ENCODE results near the gene RADIL.
"Not testable (repeated sequence)": the region's sequence is repeated elsewhere in the genome, so short reads cannot be mapped to it uniquely, and the experiment has no call there.

Gene RADIL

DNA sequence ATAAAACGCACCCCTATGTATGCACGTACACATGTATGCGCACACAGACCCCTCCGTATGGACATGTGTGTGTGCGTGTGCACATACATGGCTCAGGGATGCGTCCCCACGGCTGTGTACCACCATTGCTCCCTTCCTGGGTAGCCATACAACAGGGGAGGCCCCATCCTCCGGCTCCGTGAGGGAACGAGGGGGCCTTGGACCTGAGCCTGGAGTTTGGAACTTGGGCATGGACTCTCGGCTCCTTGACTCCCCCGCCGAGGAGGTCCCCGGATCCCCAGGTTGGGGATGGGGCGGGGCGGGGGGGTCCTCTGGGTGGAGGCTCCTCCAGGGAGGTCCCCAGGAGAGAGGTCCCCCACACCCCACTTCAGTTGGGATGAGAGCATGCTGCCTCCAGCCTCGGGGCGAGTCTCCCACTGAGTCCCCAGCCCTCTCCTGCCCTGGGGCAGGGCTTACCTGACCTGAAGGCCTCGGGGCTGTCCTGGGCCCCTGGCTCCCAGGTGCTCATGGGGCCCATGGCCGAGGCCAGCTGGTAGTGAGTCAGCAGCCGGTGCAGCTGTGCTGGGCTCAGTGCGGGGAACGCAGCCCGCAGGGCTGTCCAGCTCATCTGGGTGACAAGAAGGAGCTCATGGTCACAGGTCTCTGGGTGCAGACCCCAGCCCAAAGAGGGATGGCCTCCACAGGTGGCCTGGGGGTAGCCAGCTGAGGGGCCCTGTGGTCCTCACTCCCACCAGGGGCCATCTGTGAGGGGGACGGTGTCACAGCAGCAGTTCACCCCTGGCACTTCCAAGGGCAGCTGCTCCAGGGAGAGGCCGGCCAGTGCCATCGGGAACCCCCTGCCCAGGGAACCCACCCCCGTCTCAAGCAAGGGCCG lies 78.2 kb downstream of the RADIL start:
- no peak for TF ChIP-seq ZFX (IDR thresholded peaks at IDR 0.05; ENCODE audit: borderline replicate concordance)
- TF ChIP-seq, protein P1, sequence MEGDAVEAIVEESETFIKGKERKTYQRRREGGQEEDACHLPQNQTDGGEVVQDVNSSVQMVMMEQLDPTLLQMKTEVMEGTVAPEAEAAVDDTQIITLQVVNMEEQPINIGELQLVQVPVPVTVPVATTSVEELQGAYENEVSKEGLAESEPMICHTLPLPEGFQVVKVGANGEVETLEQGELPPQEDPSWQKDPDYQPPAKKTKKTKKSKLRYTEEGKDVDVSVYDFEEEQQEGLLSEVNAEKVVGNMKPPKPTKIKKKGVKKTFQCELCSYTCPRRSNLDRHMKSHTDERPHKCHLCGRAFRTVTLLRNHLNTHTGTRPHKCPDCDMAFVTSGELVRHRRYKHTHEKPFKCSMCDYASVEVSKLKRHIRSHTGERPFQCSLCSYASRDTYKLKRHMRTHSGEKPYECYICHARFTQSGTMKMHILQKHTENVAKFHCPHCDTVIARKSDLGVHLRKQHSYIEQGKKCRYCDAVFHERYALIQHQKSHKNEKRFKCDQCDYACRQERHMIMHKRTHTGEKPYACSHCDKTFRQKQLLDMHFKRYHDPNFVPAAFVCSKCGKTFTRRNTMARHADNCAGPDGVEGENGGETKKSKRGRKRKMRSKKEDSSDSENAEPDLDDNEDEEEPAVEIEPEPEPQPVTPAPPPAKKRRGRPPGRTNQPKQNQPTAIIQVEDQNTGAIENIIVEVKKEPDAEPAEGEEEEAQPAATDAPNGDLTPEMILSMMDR (IDR thresholded peaks at IDR 0.05) = no peak
- no peak overlapping the region for H3K27ac ChIP-seq

- no peak overlapping the region for H3K27ac ChIP-seq
- TF ChIP-seq ZFX (IDR thresholded peaks at IDR 0.05; ENCODE audit: borderline replicate concordance) = no peak
- TF ChIP-seq, protein P1 (IDR thresholded peaks at IDR 0.05) = no peak
These were observed 79.9 kb downstream of the RADIL start for GRCh38 chr7:4803397-4804241.

DNA sequence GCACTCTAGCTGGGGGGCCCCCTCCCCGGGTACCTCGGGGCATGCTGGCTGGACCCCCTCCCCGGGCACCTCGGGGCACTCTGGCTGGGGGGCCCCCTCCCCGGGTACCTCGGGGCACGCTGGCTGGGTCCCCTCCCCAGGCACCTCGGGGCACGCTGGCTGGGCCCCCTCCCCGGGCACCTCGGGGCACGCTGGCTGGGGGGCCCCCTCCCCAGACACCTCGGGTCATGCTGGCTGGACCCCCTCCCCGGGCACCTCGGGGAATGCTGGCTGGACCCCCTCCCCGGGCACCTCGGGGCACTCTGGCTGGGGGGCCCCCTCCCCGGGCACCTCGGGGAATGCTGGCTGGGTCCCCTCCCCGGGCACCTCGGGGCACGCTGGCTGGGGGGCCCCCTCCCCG lies 80.9 kb downstream of the RADIL start:
- H3K27ac ChIP-seq = not testable (repeated sequence)

DNA sequence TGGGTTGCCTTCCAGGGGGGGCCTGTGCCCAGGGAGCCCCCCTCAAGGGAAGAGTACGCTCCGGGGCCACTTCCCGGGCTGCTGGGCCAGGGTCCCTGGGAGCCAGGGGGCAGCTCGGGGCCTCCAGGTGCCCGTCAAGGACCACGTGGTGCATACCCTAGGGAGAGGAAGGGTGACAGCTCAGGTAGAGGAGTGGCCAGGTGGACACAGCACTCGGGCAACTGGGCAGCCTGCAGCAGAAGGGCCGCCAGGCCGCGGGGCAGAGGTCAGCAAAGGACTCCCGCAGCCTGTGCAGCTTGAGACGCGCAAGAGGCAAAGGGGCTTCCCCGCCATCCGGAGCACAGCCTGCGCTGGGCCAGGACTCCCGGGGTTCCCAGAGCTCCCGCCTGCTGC lies 81.7 kb downstream of the RADIL start:
- H3K27ac ChIP-seq = no peak overlapping the region

DNA sequence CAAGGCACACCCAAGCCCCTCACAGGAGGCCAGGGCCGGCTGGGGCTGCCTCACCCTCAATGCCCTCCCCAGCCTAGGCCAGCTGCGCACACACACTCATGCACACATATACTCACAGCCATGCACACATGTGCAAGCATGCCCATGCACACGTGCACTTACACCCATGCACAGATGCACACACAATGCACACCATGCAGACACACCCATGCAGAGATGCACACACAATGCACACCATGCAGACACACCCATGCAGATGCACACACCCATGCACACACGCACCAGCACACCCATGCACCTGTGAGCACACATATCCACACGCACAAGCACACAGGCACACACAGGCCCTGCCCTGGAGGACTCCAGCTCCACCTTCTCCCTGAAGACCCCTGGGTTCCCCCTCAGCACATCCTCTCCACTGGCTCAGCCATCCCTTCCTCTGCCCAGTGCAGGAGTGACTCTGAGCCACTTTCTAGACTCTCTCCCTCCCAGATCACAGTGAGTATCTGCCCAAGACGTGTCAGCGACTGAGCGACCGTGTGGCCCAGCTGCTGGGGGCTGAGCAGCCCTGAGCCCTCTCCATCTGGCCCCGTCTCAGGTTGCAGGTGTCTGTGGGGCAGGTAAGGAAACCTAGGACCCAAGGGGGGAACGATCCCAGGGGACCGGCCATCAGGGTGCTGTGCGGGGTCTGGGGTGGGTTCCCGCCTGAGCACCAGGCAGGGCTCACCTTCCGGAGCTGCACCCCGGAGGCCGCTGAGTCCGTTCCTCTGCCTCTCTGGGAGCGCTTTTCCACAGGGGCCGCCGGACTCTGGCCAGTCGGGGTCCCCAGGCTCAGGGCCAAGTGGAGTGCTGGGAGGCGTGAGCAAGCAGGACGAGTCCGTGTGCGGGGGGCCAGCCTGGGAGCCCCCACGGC lies 82.3 kb downstream of the RADIL start:
- no peak overlapping the region for H3K27ac ChIP-seq
- TF ChIP-seq ZFX (IDR thresholded peaks at IDR 0.05; ENCODE audit: borderline replicate concordance) = no peak
- TF ChIP-seq, protein P1 (IDR thresholded peaks at IDR 0.05) = no peak

More for the DNA sequence above, 81.7 kb downstream of the RADIL start:
- no peak for TF ChIP-seq ZFX (IDR thresholded peaks at IDR 0.05; ENCODE audit: borderline replicate concordance)
- TF ChIP-seq, protein P1 (IDR thresholded peaks at IDR 0.05) = no peak

DNA sequence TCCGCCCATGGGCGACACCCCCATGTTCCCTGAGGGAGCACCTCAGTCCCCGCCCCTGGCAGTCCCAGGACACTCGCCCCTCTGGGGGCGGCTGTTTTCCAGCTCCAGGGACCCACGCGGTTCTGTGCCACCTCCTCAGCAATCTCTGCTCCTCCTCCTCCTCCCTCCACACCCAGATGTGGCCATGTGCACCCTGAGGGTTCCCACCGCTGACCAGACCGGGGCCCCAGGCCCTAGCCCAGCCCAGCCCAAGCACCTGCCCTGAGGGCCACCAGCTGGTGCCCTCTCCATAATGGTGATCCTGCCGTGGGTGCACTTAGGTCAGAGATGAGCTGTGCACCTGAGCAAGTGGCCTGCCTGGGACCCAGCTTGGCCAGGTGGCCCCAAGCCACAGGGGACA lies 83.0 kb downstream of the RADIL start:
- no peak overlapping the region for H3K27ac ChIP-seq
- TF ChIP-seq ZFX (IDR thresholded peaks at IDR 0.05; ENCODE audit: borderline replicate concordance) = no peak
- TF ChIP-seq, protein P1 (IDR thresholded peaks at IDR 0.05) = no peak

All from 22Rv1 (cell line).